WERI-Rb-1 (cell line): ENCODE data around the gene PLXNB2.

ENCODE experiments used
- DNase-seq: peaks from one replicate; pipeline ENCODE4 v3.0.0-alpha.2; 2020
- H3K27ac ChIP-seq: fragments of 250-450 bp; sonication (Bioruptor Pico); 2 replicates; pipeline ENCODE4 v1.5.1; 2020; ENCODE audit warnings: mild to moderate bottlenecking, moderate library complexity
- H3K27me3 ChIP-seq: fragments of 250-450 bp; sonication (Bioruptor Pico); 2 replicates; pipeline ENCODE4 v1.5.1; 2021; ENCODE audit warnings: mild to moderate bottlenecking, low read depth, moderate library complexity; ENCODE audit not compliant: insufficient read depth, severe bottlenecking
- H3K36me3 ChIP-seq: fragments of 250-450 bp; sonication (Bioruptor Pico); 2 replicates; pipeline ENCODE4 v1.5.1; 2020; ENCODE audit warnings: mild to moderate bottlenecking, moderate library complexity
- H3K4me3 ChIP-seq: 2 replicates; pipeline ENCODE4 v1.5.1; 2011; ENCODE audit warnings: low read depth, mild to moderate bottlenecking, control low read depth, low read length
- H3K9me3 ChIP-seq: fragments of 250-450 bp; sonication (Bioruptor Pico); 2 replicates; pipeline ENCODE4 v1.5.1; 2021; ENCODE audit warnings: mild to moderate bottlenecking, moderate library complexity; ENCODE audit not compliant: severe bottlenecking
- TF ChIP-seq, protein P1 (sequence below): IDR thresholded peaks from 2 replicates; pipeline ENCODE4 v1.5.1; 2011; ENCODE audit warnings: low read depth, mild to moderate bottlenecking, control low read depth, inconsistent platforms, low read length

PLXNB2 gene

DNA sequence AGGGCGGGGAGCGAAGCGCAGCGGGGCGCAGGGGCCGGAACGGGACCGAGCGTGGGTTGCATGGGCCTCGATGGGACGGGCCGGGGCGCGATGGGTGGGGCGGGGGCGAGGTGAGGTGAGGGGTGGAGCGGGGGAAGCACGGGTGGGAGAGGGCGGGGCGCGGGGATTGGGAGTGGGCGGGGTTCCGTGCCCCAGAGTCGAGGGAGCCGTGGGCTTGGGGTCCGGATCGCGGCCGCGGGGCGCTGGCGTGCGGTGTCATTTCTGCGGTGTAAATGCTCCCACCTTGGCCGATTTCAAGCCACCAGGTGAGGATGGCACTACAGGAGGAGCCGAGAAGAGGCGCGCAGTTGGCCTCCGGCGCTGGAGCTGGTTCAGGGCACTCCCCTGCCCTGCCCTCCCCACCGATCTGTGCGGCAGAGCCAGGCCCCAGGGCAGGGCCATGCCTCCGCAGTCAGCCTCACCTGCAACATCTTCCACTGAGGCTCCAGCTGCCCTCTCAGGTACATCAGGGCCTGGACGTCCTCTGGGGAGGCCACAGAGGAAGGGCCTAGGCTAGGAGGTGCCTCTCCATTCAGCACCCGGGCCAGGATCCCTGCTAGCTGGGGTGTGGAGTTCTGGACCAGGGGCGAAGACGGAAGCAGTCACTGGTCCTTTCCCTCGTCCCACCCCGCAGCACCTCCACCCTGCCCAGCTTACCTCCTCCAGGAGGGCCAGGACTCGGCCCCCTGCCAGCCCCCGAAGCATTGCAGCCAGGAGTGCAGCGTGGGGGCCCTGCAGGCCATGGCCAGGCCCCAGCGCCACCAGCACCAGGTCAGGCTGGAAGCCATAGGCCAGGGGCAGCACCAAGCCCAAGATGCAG lies 62.0 kb downstream of the PLXNB2 start:
- no peak for DNase-seq
- peak overlapping the region; percentile 87 for H3K27ac ChIP-seq

DNA sequence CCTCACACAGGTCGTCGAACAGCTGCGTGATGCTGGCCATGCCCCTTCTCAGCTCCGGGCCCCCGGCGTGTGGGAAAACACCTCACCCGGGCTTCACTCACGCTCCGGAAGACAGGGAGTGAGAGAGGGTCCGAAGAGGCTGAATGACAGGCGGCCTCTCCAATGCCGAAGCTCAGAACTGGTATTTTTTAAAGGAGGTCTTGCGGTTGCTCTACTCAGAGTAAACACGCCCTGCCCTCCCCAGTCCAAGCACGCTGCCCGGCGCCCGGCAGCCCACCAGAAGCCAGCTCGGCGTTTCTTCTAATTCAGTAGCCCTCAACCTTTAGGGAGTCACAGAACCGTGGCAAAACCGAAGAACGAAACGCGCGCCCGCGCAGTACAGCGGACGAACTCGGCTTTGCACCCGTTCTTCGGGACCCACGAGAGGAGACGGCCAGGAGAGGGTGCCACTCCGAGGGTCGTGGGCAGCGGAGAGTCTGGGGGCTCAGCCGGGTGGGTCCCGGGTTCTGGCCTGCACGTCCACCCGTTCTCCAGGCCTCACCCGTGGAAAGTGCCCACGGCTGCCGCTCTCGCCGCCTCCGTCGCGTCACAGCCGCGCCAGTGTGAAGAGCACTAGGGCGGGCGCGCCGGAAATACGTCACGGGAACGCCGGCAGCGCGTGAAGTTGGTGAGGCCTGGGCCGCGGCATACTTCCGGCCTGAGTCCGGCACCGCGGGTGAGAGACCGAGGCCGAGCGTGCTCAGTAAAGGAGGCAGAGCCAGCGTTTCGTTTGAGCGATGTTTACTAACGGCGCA lies 62.8 kb downstream of the PLXNB2 start, which contains the start of gene TUBGCP6:
TUBGCP6 (minus strand) TSS at position 604 of the 794 bp plus-strand sequence; CDS start at position 40, 564 bp downstream.
- peak within 1 kb of the TSS; percentile 97 for H3K4me3 ChIP-seq
- H3K27ac ChIP-seq, result peak within 1 kb of the TSS; percentile 87
- H3K36me3 ChIP-seq, result peaks cover 47% of the 10 kb centered on the region
- H3K9me3 ChIP-seq, result no peaks in the 10 kb centered on the region
- TF ChIP-seq, protein P1, sequence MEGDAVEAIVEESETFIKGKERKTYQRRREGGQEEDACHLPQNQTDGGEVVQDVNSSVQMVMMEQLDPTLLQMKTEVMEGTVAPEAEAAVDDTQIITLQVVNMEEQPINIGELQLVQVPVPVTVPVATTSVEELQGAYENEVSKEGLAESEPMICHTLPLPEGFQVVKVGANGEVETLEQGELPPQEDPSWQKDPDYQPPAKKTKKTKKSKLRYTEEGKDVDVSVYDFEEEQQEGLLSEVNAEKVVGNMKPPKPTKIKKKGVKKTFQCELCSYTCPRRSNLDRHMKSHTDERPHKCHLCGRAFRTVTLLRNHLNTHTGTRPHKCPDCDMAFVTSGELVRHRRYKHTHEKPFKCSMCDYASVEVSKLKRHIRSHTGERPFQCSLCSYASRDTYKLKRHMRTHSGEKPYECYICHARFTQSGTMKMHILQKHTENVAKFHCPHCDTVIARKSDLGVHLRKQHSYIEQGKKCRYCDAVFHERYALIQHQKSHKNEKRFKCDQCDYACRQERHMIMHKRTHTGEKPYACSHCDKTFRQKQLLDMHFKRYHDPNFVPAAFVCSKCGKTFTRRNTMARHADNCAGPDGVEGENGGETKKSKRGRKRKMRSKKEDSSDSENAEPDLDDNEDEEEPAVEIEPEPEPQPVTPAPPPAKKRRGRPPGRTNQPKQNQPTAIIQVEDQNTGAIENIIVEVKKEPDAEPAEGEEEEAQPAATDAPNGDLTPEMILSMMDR, result 0 out of 2 replicates have a peak, but pooled peaks have one; percentile 23
- H3K27me3 ChIP-seq, result no peaks in the 10 kb centered on the region
- peak; percentile 89 for DNase-seq

More for the DNA sequence above, 62.0 kb downstream of the PLXNB2 start:
- no peaks in the 10 kb centered on the region for H3K9me3 ChIP-seq
- H3K4me3 ChIP-seq, result peak overlapping the region; percentile 97
- H3K36me3 ChIP-seq, result peaks cover 39% of the 10 kb centered on the region
- H3K27me3 ChIP-seq, result no peaks in the 10 kb centered on the region
- TF ChIP-seq, protein P1, result no peak

DNA sequence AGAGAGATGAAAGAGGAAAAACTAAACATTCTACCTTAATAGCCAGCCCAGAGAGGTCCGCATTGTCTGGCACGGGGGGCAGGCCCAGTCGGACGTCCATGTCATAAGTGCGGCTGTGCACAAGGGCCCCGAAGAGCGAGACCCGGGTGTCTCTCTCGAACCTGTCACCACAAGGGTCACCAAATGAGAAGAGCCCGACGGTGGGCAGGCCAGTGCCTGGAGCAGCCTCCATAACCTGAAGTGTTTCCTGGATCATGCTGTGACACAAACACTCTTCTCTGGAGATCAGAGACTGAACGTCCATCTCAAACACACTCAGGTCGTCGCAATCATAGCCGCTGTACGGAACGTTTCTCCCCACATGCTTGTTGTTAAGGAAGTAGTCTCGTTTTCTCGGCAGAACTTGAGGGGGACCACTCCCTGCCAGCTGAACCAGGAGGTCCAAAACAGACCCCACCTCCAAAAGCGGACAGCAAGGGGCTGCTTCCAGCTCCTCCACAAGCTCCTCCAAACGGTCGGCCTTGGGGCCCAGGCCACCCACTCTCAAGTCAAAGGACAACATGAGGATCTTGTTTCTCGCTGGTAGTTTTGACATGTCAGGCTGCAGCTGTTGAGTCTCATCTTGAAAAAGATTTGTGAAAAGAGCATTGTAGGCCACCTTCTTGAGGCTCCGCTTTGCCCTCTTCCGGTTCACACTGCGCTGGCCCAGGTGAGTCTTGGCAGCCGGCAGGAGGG lies 63.6 kb downstream of the PLXNB2 start:
- peak overlapping the region; percentile 97 for H3K4me3 ChIP-seq
- H3K9me3 ChIP-seq, result no peaks in the 10 kb centered on the region
- peaks cover 55% of the 10 kb centered on the region for H3K36me3 ChIP-seq
- no peaks in the 10 kb centered on the region for H3K27me3 ChIP-seq
- TF ChIP-seq, protein P1, result no peak
- no peak for DNase-seq
- H3K27ac ChIP-seq, result peak overlapping the region; percentile 87

DNA sequence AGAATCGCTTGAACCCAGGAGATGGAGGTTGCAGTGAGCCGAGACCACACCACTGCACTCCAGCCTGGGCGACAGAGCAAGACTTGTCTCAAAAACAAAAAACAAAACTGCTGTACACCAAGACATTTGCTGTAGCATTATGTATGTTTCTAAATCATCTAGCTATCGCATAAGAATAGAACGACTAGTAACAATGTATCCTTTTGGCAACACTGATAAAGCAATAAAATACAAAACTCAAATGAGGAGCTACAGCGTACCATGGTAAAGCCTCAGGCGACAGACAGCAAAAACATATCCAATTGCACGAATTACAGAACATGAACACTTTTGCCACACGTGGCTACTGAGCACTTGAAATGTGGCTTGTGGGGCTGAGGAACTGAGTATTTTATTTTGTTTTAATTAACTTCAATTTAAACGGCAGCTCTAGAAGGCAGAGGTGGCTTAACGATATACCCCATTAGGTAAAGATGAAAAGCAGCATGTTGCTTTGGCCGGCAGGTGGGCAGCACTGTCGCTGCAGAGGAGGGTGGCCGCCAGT lies 65.0 kb downstream of the PLXNB2 start:
- DNase-seq, result no peak
- Histone ChIP-seq H3K27ac (no peak overlapping the region), H3K4me3 (no peak overlapping the region)

DNA sequence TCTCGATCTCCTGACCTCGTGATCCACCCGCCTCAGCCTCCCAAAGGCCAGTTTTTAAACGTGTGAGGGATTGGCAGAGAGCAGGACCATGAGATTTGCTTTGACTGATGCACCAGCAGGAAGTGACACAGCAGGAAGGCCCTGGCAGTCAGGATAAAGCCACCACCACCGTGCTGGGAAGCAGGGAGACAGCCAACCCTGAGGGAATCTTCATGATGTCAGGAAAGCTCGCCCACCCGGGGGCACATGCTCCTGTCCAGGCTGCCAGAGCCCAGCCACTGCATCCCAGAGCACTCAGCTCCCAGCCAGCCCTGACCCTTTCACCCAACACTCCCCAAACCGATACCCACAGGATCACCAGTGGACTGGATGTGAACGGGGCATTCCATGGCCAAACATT lies 68.7 kb downstream of the PLXNB2 start:
- Histone ChIP-seq H3K9me3 (no peaks in the 10 kb centered on the region), H3K4me3 (no peak overlapping the region), H3K27ac (no peak overlapping the region), H3K36me3 (peaks cover 30% of the 10 kb centered on the region), H3K27me3 (no peaks in the 10 kb centered on the region)
- DNase-seq, result no peak
- TF ChIP-seq, protein P1, result no peak

More for the DNA sequence above, 65.0 kb downstream of the PLXNB2 start:
- no peaks in the 10 kb centered on the region for H3K27me3 ChIP-seq
- no peaks in the 10 kb centered on the region for H3K9me3 ChIP-seq
- H3K36me3 ChIP-seq, result peaks cover 45% of the 10 kb centered on the region
- TF ChIP-seq, protein P1, result no peak
